Measurements from ENCODE around the gene MAG. TPM values are rescaled to one million over a fixed set of nuclear protein-coding genes. Genes with fewer than 3 reads are reported as not detected.

MAG gene
- total RNA-seq, 6 experiments from 2014 or later, result not detected

DNA sequence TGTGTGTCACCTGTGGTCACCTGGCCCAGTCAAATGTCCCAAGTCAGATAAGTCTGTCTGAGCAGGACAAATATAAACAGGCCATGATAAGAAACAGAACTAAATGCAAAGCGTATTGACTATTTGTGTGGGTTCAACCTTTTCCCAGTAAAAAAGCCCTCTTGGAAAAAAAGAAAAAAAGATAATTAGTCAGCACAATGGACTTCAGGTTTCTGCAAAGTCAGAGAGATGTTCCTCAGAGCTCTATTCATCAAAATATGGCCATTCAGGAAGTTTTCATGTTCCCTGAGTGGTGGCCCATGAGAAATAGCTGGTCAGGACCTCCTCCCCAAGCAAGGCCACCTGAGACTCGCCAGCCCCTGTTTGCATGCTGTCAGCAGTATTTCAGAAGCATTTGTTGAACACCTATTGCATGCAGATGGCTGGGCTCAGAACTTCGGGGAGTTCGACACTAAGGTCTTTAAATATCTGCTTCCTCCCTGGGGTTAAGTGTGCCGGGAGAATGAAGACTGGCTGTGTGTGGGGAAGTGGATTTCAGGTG is 69.0 kb downstream of the MAG start:
- TF ChIP-seq, protein P1, sequence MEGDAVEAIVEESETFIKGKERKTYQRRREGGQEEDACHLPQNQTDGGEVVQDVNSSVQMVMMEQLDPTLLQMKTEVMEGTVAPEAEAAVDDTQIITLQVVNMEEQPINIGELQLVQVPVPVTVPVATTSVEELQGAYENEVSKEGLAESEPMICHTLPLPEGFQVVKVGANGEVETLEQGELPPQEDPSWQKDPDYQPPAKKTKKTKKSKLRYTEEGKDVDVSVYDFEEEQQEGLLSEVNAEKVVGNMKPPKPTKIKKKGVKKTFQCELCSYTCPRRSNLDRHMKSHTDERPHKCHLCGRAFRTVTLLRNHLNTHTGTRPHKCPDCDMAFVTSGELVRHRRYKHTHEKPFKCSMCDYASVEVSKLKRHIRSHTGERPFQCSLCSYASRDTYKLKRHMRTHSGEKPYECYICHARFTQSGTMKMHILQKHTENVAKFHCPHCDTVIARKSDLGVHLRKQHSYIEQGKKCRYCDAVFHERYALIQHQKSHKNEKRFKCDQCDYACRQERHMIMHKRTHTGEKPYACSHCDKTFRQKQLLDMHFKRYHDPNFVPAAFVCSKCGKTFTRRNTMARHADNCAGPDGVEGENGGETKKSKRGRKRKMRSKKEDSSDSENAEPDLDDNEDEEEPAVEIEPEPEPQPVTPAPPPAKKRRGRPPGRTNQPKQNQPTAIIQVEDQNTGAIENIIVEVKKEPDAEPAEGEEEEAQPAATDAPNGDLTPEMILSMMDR (IDR thresholded peaks at IDR 0.05), result no peak
- Mint-ChIP-seq H3K4me1 (ENCODE audit: low read depth) (no peaks in the 10 kb centered on the region; the same call in 1 of the 2 replicates), H3K27me3 (ENCODE audit: insufficient read depth) (peaks cover 40% of the 10 kb centered on the region), H3K9me3 (no peaks in the 10 kb centered on the region), H3K4me3 (no peak overlapping the region), H3K36me3 (ENCODE audit: low read depth) (no peaks in the 10 kb centered on the region), H3K27ac (no peak overlapping the region)
- no peak for DNase-seq

DNA sequence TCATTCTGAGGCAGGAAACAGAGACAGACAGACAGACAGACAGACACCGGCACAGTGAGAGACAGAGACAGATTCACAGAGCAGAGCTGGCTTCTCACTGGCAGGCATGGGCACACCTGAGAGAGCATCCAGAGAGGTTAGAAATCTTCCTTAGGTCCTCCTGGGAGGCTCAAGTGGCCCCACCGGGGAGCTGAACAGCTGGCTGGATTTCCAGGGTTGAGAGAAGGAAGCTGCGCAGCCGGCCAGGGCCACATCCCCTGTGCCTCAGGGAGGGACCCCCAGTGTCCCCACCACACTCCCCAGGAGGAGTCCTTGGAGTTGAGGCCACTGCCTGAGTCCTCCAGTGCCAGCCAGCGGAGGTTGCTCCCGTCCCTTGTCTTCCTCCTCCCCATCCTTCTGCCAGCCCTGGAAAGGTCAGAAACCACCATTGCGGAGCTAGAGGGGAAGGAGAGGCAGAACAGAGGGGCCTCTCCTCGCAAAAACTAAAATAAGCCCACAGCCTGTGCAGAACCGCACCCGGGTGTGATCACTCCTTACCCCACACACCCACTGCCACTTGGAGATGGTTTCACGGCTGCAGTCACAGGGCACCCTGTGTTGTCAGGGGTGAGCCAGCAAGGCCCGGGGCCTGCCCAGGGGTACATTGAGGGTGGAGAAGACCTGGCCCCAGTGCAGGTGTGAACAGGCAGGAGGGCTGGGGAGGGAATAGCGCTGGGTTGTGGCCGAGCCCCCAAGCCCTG is 70.5 kb downstream of the MAG start:
- Mint-ChIP-seq H3K4me3 (no peak overlapping the region), H3K27ac (no peak overlapping the region), H3K9me3 (no peaks in the 10 kb centered on the region), H3K27me3 (ENCODE audit: insufficient read depth) (peaks cover 36% of the 10 kb centered on the region), H3K36me3 (ENCODE audit: low read depth) (no peaks in the 10 kb centered on the region), H3K4me1 (ENCODE audit: low read depth) (no peaks in the 10 kb centered on the region; the same call in 1 of the 2 replicates)
- TF ChIP-seq, protein P1 (IDR thresholded peaks at IDR 0.05), result no peak
- DNase-seq, result no peak

DNA sequence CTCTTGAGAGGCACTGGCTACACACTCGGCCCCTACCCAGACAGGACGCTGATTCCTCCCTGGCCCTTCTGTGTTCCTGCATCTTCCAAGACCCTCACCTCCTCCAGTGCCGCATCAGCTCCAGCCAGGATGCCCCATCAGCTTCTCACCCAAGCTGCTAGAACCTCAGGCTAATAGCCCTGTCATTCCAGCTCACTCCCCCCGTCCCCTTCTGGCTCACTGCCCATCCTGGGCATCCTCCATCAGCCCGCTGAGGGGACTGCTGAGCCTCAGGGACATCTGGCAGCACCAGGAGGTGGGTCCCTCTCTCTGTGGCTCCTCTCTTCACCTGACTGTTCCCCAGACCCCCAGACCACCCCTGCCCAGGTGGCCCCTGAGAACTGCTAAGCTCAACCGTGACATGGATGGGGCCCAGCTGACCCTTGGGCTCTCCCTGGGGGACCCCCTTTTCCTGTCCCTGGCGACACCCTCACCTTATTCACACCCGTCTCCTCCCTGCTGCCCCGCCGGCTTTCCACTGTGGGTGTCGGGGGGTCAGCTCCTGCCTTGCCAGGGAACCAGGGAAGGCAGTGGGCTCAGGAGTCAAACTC is 71.1 kb downstream of the MAG start:
- TF ChIP-seq, protein P1 (IDR thresholded peaks at IDR 0.05), result no peak
- Mint-ChIP-seq H3K9me3 (no peaks in the 10 kb centered on the region), H3K27me3 (ENCODE audit: insufficient read depth) (peaks cover 37% of the 10 kb centered on the region), H3K27ac (no peak overlapping the region), H3K4me3 (no peak overlapping the region), H3K4me1 (ENCODE audit: low read depth) (peaks cover 3% of the 10 kb centered on the region; the same call in 1 of the 2 replicates), H3K36me3 (ENCODE audit: low read depth) (no peaks in the 10 kb centered on the region)
- no peak for DNase-seq

Small RNA genes lying within 50 kb of the gene (microRNA-seq; reads per million reads assigned to microRNA genes)
- gene MIR5196, result not detected

Other genes with a start within 250 kb of the MAG start
- gene FXYD3, start 176.3 kb upstream of the MAG start, total RNA-seq (2021; fragmentation: NEBNext Ultra II Directional; extraction: Animal tissue kit (Norgen Biotek cat#: 25700)), result not detected
- under 1 TPM in 5 of 6 experiments, not detected in 1; 0.08 to 0.17 (median 0.10) TPM for gene LGI4, start 157.1 kb upstream of the MAG start, total RNA-seq (2021; fragmentation: NEBNext Ultra II Directional; extraction: Animal tissue kit (Norgen Biotek cat#: 25700))
- gene FXYD1, start 153.3 kb upstream of the MAG start, total RNA-seq (2021; fragmentation: NEBNext Ultra II Directional; extraction: Animal tissue kit (Norgen Biotek cat#: 25700)), result 1 to 10 TPM in 4 of 6 experiments, under 1 TPM in 1, not detected in 1; 0.92 to 2.7 (median 2.1) TPM
- gene FXYD7, start 148.9 kb upstream of the MAG start, total RNA-seq (2021; fragmentation: NEBNext Ultra II Directional; extraction: Animal tissue kit (Norgen Biotek cat#: 25700)), result under 1 TPM in 3 of 6 experiments, not detected in 3; 0.32 to 0.87 (median 0.68) TPM
- gene FXYD5, start 137.4 kb upstream of the MAG start, total RNA-seq (2021; fragmentation: NEBNext Ultra II Directional; extraction: Animal tissue kit (Norgen Biotek cat#: 25700)), result 100 to 1,000 TPM; 317 to 417 (median 353) TPM
- not detected for gene FAM187B, start 63.4 kb upstream of the MAG start, total RNA-seq (2021; fragmentation: NEBNext Ultra II Directional; extraction: Animal tissue kit (Norgen Biotek cat#: 25700))
- 1 to 10 TPM; 1.7 to 3.3 (median 2.3) TPM for gene LSR, start 43.2 kb upstream of the MAG start, total RNA-seq (2021; fragmentation: NEBNext Ultra II Directional; extraction: Animal tissue kit (Norgen Biotek cat#: 25700))
- gene USF2, start 23.2 kb upstream of the MAG start, total RNA-seq (2021; fragmentation: NEBNext Ultra II Directional; extraction: Animal tissue kit (Norgen Biotek cat#: 25700)), result 10 to 100 TPM; 66.0 to 78.1 (median 71.4) TPM
- gene HAMP, start 9.6 kb upstream of the MAG start, total RNA-seq (2021; fragmentation: NEBNext Ultra II Directional; extraction: Animal tissue kit (Norgen Biotek cat#: 25700)), result not detected
- under 1 TPM in 4 of 6 experiments, not detected in 2; 0.24 to 0.59 (median 0.57) TPM for gene CD22, start 37.0 kb downstream of the MAG start, total RNA-seq (2021; fragmentation: NEBNext Ultra II Directional; extraction: Animal tissue kit (Norgen Biotek cat#: 25700))
- gene FFAR1, start 55.7 kb downstream of the MAG start, total RNA-seq (2021; fragmentation: NEBNext Ultra II Directional; extraction: Animal tissue kit (Norgen Biotek cat#: 25700)), result not detected
- gene FFAR3, start 66.3 kb downstream of the MAG start, total RNA-seq (2021; fragmentation: NEBNext Ultra II Directional; extraction: Animal tissue kit (Norgen Biotek cat#: 25700)), result not detected
- not detected for gene GPR42, start 78.9 kb downstream of the MAG start, total RNA-seq (2021; fragmentation: NEBNext Ultra II Directional; extraction: Animal tissue kit (Norgen Biotek cat#: 25700))
- not detected for gene FFAR2, start 156.1 kb downstream of the MAG start, total RNA-seq (2021; fragmentation: NEBNext Ultra II Directional; extraction: Animal tissue kit (Norgen Biotek cat#: 25700))
- gene KRTDAP, start 198.3 kb downstream of the MAG start, total RNA-seq (2021; fragmentation: NEBNext Ultra II Directional; extraction: Animal tissue kit (Norgen Biotek cat#: 25700)), result not detected
- under 1 TPM in 3 of 6 experiments, not detected in 3; 0.27 to 0.75 (median 0.73) TPM for gene DMKN, start 221.5 kb downstream of the MAG start, total RNA-seq (2021; fragmentation: NEBNext Ultra II Directional; extraction: Animal tissue kit (Norgen Biotek cat#: 25700))
- 1 to 10 TPM; 1.6 to 3.3 (median 2.0) TPM for gene SBSN, start 236.2 kb downstream of the MAG start, total RNA-seq (2021; fragmentation: NEBNext Ultra II Directional; extraction: Animal tissue kit (Norgen Biotek cat#: 25700))
- gene GAPDHS, start 241.3 kb downstream of the MAG start, total RNA-seq (2021; fragmentation: NEBNext Ultra II Directional; extraction: Animal tissue kit (Norgen Biotek cat#: 25700)), result not detected

Data from HFFc6 (cell line).